Esophagus (tissue), 2 donors: ENCODE measurements around the gene BRME1. TPM values are rescaled to one million over a fixed set of nuclear protein-coding genes. Genes with fewer than 3 reads are reported as not detected.
A peak's percentile ranks its signal among the peaks of the same experiment; 100 is the strongest.
"Not testable (repeated sequence)": the region's sequence is repeated elsewhere in the genome, so short reads cannot be mapped to it uniquely, and the experiment has no call there.

Experiments
- H3K27ac ChIP-seq, 2 donors: one replicate each; pipeline ENCODE4 v1.5.1; 2013; ENCODE audit warnings: low read depth in 2 of 2, mild to moderate bottlenecking in 2 of 2, inconsistent platforms in 1 of 2, low read length in 1 of 2, moderate library complexity in 1 of 2
- H3K27me3 ChIP-seq, 2 donors: one replicate each; pipeline ENCODE4 v1.6.1; 2013; ENCODE audit warnings: low read length in 2 of 2, control low read depth in 1 of 2, mild to moderate bottlenecking in 1 of 2; ENCODE audit not compliant: insufficient read depth in 2 of 2, control insufficient read depth in 1 of 2
- H3K36me3 ChIP-seq, 2 donors: one replicate each; pipeline ENCODE4 v1.6.1; 2013; ENCODE audit warnings: low read length in 1 of 2; ENCODE audit not compliant: control insufficient read depth in 2 of 2, insufficient read depth in 2 of 2
- H3K4me1 ChIP-seq, 2 donors: one replicate each; pipeline ENCODE4 v1.6.1; 2013; ENCODE audit warnings: low read length in 1 of 2; ENCODE audit not compliant: control insufficient read depth in 2 of 2, insufficient read depth in 2 of 2
- H3K4me3 ChIP-seq, 2 donors: one replicate each; pipeline ENCODE4 v1.5.1; 2013; ENCODE audit warnings: low read length in 2 of 2, mild to moderate bottlenecking in 2 of 2, low read depth in 1 of 2, moderate library complexity in 1 of 2
- H3K9me3 ChIP-seq, 2 donors: one replicate each; pipeline ENCODE4 v1.6.1; 2013; ENCODE audit warnings: mild to moderate bottlenecking in 2 of 2, low read depth in 1 of 2, low read length in 1 of 2, moderate library complexity in 1 of 2; ENCODE audit not compliant: control insufficient read depth in 2 of 2, insufficient read depth in 1 of 2
- WGBS, 2 donors: extraction: QIAGEN DNeasy Blood & Tissue Kit; methylation state at CpG; one replicate each; pipeline ENCODE4 v1.1.7; 2013; 5-methylcytosine and 5-hydroxymethylcytosine counted together
- polyA plus RNA-seq, 2 donors: library from polyadenylated mRNA; stranded (reverse); fragments of 200-250 nt; gene quantifications; one replicate each; pipeline ENCODE4 v1.2.3, GENCODE V29; 2013
- donor health status: healthy with polysubstance abuse.
- donor health status: Bipolar disorder and iron deficiency.

BRME1 gene
- polyA plus RNA-seq, 2 donors, result 7.5 to 13.0 TPM

- not testable (repeated sequence) for H3K9me3 ChIP-seq, H3K36me3 ChIP-seq, H3K27me3 ChIP-seq, H3K4me3 ChIP-seq
- H3K27ac ChIP-seq, result peak overlapping the region; percentile 99
- WGBS, 2 donors, result 59 to 69% methylated on average over 5 of the region's 5 CpGs
- H3K4me1 ChIP-seq, result peaks cover 4 to 21% of the 10 kb centered on the region in 2 donors
Measured at GRCh38 chr19:13851734-13852114, 54.2 kb downstream of the BRME1 start.

- 12 to 30% methylated on average over 25 to 26 of the region's 26 CpGs for WGBS, 2 donors
- H3K4me1 ChIP-seq, result peaks cover 4 to 26% of the 10 kb centered on the region in 2 donors
- peak overlapping the region; percentile 39 to 40 for H3K4me3 ChIP-seq
Measured at GRCh38 chr19:13850910-13851733, 54.8 kb downstream of the BRME1 start.

DNA sequence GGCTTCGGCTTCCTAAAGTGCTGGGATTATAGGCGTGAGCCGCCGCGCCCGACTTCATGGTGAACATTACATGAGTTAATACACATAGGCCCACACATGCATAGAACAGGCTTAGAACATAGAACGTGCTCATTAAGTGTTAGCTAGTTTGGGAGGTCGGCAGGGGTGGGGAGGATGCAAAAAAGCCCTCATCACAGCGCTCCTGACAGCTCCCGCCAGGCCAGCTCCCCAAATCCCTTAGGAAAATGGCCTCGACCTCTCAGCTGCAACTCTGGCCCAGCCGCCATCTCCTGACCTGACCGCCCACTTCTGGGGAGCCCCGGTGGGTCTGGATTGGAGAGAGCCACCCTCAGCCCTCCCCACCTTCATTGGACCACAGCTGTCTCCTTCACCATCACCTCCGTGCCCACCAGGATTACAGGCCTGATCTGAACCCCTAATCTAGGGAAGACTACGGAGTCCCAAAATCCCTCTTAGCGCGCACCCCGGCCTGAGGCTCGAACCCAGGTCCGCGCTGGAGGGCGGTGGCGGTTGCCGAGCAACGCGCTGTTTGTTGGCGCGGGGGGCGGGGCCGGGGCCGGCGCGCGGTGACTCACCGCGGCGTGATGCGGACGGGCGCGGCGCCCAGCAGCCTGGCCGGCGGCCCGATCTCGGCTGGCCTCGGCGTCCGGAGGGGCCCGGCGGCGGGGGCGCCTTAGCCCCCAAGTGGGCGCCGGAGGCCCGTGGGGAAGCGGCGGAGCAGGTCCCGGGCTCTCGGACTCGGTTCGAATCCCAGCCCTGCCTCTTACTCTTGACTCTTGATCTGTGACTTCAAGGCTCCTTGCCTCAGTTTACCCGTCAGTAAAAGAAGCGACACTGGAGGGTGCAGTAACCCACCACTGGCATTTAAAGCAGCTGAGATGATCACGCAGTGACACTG, 55.7 kb downstream of the BRME1 start:
- Histone ChIP-seq H3K4me1 (peaks cover 4 to 28% of the 10 kb centered on the region in 2 donors), H3K4me3 (peak overlapping the region; percentile 39 to 40)

More at GRCh38 chr19:13850910-13851733, 54.8 kb downstream of the BRME1 start:
- Histone ChIP-seq H3K9me3 (no peaks in the 10 kb centered on the region), H3K27me3 (no peaks in the 10 kb centered on the region), H3K36me3 (no peaks in the 10 kb centered on the region), H3K27ac (peak overlapping the region; percentile 99)

DNA sequence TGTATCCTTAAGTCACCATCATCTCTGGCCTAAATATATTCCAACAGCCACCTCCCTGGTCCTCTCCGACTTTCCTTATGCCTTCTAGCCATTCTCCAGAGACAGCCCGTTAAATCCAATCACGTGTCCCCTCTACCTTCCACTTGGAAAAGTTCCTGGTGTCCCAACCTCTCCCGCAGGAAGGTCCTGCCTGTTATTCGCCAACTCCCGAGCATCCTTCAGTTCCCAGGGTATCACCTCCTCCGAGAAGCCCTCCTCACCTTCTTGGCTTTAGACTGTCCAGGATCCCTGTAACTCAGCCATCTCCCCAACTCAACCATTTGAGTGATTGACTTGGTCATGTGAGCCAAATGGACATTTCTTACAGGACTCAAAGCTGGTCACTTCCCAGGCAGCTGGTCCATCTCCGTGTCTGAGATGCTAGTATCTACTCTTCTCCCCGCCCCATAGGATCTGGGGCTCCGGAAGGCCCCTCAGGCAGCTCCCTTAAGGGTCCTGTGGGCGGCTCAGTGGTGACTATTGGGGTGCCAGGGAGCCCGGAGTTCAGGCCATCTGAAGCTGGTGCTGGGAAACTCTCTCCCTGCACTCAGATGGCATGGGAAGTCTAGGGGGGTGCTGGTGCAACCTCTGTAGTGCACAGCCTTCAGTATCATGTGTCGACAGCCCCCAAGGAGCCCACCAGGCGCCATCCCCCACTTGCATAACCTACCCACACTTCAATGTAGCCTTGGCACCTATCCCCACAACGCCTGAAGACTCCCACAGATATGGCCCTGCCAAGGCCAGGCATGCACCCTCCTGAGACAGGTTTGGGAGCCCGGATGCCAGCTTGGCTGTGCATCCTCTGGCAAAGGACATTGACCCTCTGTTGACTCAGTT, 56.9 kb downstream of the BRME1 start:
- H3K4me1 ChIP-seq, result peaks cover 4 to 28% of the 10 kb centered on the region in 2 donors
- no peak overlapping the region for H3K4me3 ChIP-seq
- H3K27ac ChIP-seq, result peak overlapping the region; percentile 40 to 77
- no peaks in the 10 kb centered on the region for H3K27me3 ChIP-seq
- H3K9me3 ChIP-seq, result no peaks in the 10 kb centered on the region
- 54 to 62% methylated on average over 16 of the region's 16 CpGs for WGBS, 2 donors
- no peaks in the 10 kb centered on the region for H3K36me3 ChIP-seq

More for the DNA sequence above, 55.7 kb downstream of the BRME1 start:
- Histone ChIP-seq H3K36me3 (no peaks in the 10 kb centered on the region), H3K27me3 (no peaks in the 10 kb centered on the region), H3K9me3 (no peaks in the 10 kb centered on the region), H3K27ac (peak overlapping the region; percentile 99)
- 13 to 15% methylated on average over 60 to 66 of the region's 66 CpGs for WGBS, 2 donors

GRCh38 chr19:13848340-13848677, 57.6 kb downstream of the BRME1 start:
- no peak overlapping the region for H3K4me3 ChIP-seq
- peaks cover 8 to 34% of the 10 kb centered on the region in 2 donors for H3K4me1 ChIP-seq
- no peaks in the 10 kb centered on the region for H3K9me3 ChIP-seq
- H3K36me3 ChIP-seq, result no peaks in the 10 kb centered on the region
- peak overlapping the region; percentile 99 to 100 for H3K27ac ChIP-seq
- WGBS, 2 donors, result 70 to 73% methylated on average over 4 of the region's 4 CpGs
- no peaks in the 10 kb centered on the region for H3K27me3 ChIP-seq

GRCh38 chr19:13847407-13848339, 58.2 kb downstream of the BRME1 start:
- Histone ChIP-seq H3K27ac (peak overlapping the region; percentile 99 to 100), H3K4me1 (peaks cover 8 to 37% of the 10 kb centered on the region in 2 donors), H3K36me3 (no peaks in the 10 kb centered on the region), H3K4me3 (peak overlapping the region; percentile 47 to 48), H3K9me3 (no peaks in the 10 kb centered on the region), H3K27me3 (no peaks in the 10 kb centered on the region)
- WGBS, 2 donors, result 3 to 5% methylated on average over 31 to 47 of the region's 47 CpGs

DNA sequence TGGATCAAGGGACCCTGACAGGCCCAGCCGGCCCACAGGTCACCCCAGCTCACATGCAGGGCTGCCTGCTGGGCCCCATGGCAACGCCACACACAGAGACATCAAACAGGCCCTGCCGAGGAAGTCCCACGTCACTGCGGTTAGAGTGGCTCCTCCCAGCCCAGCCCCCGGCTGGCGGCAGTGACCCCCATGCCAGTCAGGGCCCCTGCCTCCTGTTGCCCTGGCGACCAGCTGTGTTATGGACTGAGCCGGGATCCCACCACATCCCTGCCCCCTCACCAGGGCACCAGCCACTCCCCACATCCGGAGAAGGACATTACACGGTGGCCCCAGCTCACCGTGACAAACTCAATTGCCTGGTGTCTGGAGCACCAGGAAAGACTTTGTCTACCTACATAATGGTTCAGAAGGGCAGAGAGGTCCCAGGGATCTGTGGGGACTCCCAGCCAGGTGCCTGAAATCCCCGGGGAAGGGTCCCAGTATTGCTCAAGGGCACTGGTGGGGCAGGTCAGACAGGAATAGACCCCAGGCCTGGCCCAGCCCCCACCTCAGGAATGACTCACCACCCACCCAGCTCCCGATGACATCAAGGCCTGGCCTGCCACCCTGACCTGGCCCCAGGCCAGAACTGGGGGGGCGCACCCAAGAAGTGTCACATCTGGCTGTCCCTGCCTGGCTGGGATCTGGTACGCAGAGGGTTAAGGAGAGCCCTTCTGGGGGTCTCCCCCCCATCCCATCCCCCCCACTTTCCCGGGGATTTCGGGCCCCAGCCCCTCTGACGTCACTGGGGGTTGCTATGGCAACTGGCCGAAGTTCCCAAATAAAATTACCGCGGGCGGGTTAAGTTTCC, 59.1 kb downstream of the BRME1 start:
- H3K36me3 ChIP-seq, result no peaks in the 10 kb centered on the region
- 2 to 11% methylated on average over 23 of the region's 23 CpGs for WGBS, 2 donors

DNA sequence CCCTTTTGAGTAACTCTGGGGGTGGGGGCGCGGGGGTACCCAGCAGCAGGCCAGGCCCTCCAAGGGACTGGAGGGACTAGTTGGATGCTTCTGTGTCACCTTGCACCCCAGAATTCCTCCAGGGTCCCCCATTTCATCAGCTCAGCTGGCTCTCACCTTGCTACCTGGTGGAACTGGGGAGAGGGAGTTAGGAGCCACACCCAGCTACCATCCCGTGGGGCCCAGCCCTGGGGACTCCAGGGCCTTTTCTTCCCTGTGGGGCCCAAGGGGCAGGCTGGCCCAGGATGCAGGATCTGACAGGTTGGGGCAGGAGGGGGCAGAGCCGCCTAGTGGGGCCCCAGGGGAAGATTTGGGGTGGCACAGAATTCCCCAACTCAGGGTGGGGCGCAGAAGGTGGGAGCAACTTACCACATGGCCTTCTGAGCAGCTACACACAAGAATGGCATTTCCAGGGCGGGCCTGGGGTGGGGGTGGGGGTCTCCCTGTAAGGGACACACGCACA, 61.7 kb downstream of the BRME1 start:
- Histone ChIP-seq H3K9me3 (no peaks in the 10 kb centered on the region), H3K4me1 (peaks cover 8 to 26% of the 10 kb centered on the region in 2 donors)
- 48 to 58% methylated on average over 7 of the region's 7 CpGs for WGBS, 2 donors

More for the DNA sequence above, 59.1 kb downstream of the BRME1 start:
- Histone ChIP-seq H3K4me3 (peak overlapping the region; percentile 47 to 48), H3K27ac (peak overlapping the region; percentile 99 to 100), H3K9me3 (no peaks in the 10 kb centered on the region), H3K27me3 (no peaks in the 10 kb centered on the region), H3K4me1 (peaks cover 8 to 37% of the 10 kb centered on the region in 2 donors)

More for the DNA sequence above, 61.7 kb downstream of the BRME1 start:
- Histone ChIP-seq H3K27ac (peak overlapping the region; percentile 99), H3K27me3 (no peaks in the 10 kb centered on the region), H3K4me3 (no peak overlapping the region), H3K36me3 (peaks cover 0 to 2% of the 10 kb centered on the region in 2 donors)
